ENCODE results near the gene BFSP1.

Gene BFSP1

GRCh38 chr20:17457588-17458190 is 73.5 kb downstream of the BFSP1 start:
- DNase-seq, result no peak

GRCh38 chr20:17457079-17457478 is 74.1 kb downstream of the BFSP1 start:
- DNase-seq, result no peak

GRCh38 chr20:17456279-17456678 is 74.9 kb downstream of the BFSP1 start:
- DNase-seq, result no peak

GRCh38 chr20:17453592-17453991 is 77.6 kb downstream of the BFSP1 start:
- DNase-seq, result no peak

- DNase-seq, result no peak
Measured at GRCh38 chr20:17452441-17452840, 78.7 kb downstream of the BFSP1 start.

- no peak for DNase-seq
Measured at GRCh38 chr20:17449031-17449430, 82.1 kb downstream of the BFSP1 start.

- no peak for DNase-seq
Measured at GRCh38 chr20:17448071-17448470, 83.1 kb downstream of the BFSP1 start.

GRCh38 chr20:17446171-17446570 is 85.0 kb downstream of the BFSP1 start:
- no peak for DNase-seq

GRCh38 chr20:17445543-17445942 is 85.6 kb downstream of the BFSP1 start:
- no peak for DNase-seq

- DNase-seq, result no peak
Measured at GRCh38 chr20:17444091-17444490, 87.1 kb downstream of the BFSP1 start.
